Measurements from ENCODE around the gene SNCA.

- no peak for TF ChIP-seq SALL2 (tag by site-specific recombination; IDR thresholded peaks at IDR 0.05; ENCODE audit: borderline replicate concordance)
- TF ChIP-seq CTCF (tag by site-specific recombination; IDR thresholded peaks at IDR 0.05), result no peak
- TF ChIP-seq ZNF501 (tag by site-specific recombination; IDR thresholded peaks at IDR 0.05), result no peak
- no peak for TF ChIP-seq ZNF24 (tag by site-specific recombination; IDR thresholded peaks at IDR 0.05)
- TF ChIP-seq PRDM10 (tag by site-specific recombination; IDR thresholded peaks at IDR 0.05), result no peak
- TF ChIP-seq ZBTB7A (tag by site-specific recombination; IDR thresholded peaks at IDR 0.05; ENCODE audit: low read depth), result no peak
- TF ChIP-seq HOXD13 (CRISPR knock-in tag; IDR thresholded peaks at IDR 0.05; ENCODE audit: borderline replicate concordance), result no peak
- no peak for TF ChIP-seq ZSCAN30 (tag by site-specific recombination; IDR thresholded peaks at IDR 0.05)
- no peak for TF ChIP-seq ZNF394 (tag by site-specific recombination; IDR thresholded peaks at IDR 0.05; ENCODE audit: borderline replicate concordance)
- TF ChIP-seq HOXA7 (CRISPR knock-in tag; IDR thresholded peaks at IDR 0.05; ENCODE audit: borderline replicate concordance), result no peak
Observed at GRCh38 chr4:89765528-89765927, 71.4 kb downstream of the SNCA start.

Data from HEK293 (cell line).